Karpas-422 (cell line): ENCODE data around the gene POU5F2. TPM values are rescaled to one million over a fixed set of nuclear protein-coding genes. Genes with fewer than 3 reads are reported as not detected.

Source experiments
- DNase-seq: peaks from one replicate; pipeline ENCODE4 v3.0.0-alpha.2; 2015
- H2AFZ ChIP-seq: fragments of 200-600 bp; sonication (generic); 2 replicates; pipeline ENCODE4 v1.6.1; 2014; ENCODE audit warnings: antibody characterized with exemption, low read length, mixed read lengths
- H3K27ac ChIP-seq: fragments of 200-600 bp; sonication (generic); 2 replicates; pipeline ENCODE4 v1.5.1; 2014; ENCODE audit warnings: mild to moderate bottlenecking, low read length, moderate library complexity
- H3K27me3 ChIP-seq: fragments of 200-600 bp; sonication (generic); 2 replicates; pipeline ENCODE4 v1.6.1; 2014; ENCODE audit warnings: low read length, mixed read lengths
- H3K36me3 ChIP-seq: fragments of 200-600 bp; sonication (generic); 2 replicates; pipeline ENCODE4 v1.6.1; 2014; ENCODE audit warnings: low read length, mixed read lengths; ENCODE audit not compliant: insufficient read depth
- H3K4me1 ChIP-seq: fragments of 200-600 bp; sonication (generic); 2 replicates; pipeline ENCODE4 v1.6.1; 2014; ENCODE audit warnings: mild to moderate bottlenecking, low read length, mixed read lengths
- H3K4me2 ChIP-seq: fragments of 200-600 bp; sonication (generic); 2 replicates; pipeline ENCODE4 v1.6.1; 2014; ENCODE audit warnings: low read length, low read depth, mild to moderate bottlenecking; ENCODE audit not compliant: poor library complexity, severe bottlenecking
- H3K4me3 ChIP-seq: fragments of 200-600 bp; sonication (generic); 2 replicates; pipeline ENCODE4 v1.5.1; 2014; ENCODE audit warnings: mild to moderate bottlenecking, antibody characterized with exemption, low read length, mixed read lengths
- H3K79me2 ChIP-seq: fragments of 200-600 bp; sonication (generic); 2 replicates; pipeline ENCODE4 v1.6.1; 2014; ENCODE audit warnings: mild to moderate bottlenecking, low read length, mixed read lengths
- H3K9ac ChIP-seq: fragments of 200-600 bp; sonication (generic); 2 replicates; pipeline ENCODE4 v1.6.0; 2014; ENCODE audit warnings: low read length
- H3K9me2 ChIP-seq: fragments of 200-600 bp; sonication (generic), shearing (Covaris generic); replicated peaks from 2 replicates; pipeline ENCODE4 v1.6.0; 2014; ENCODE audit warnings: mild to moderate bottlenecking, low read length, moderate library complexity; ENCODE audit not compliant: insufficient read depth
- H3K9me3 ChIP-seq: fragments of 300-700, 200-600 bp; sonication (generic); 2 replicates; pipeline ENCODE4 v1.6.1; 2014; ENCODE audit warnings: low read length, mixed read lengths
- H4K20me1 ChIP-seq: fragments of 200-600 bp; sonication (generic); 2 replicates; pipeline ENCODE4 v1.6.1; 2014; ENCODE audit warnings: mild to moderate bottlenecking, antibody characterized with exemption, low read length, low read depth; ENCODE audit not compliant: insufficient read depth
- total RNA-seq: library from RNA; depleted of rRNA; stranded (reverse); fragments of >200 nt; shearing (Covaris generic); gene quantifications from 2 replicates; pipeline ENCODE4 v1.2.3, GENCODE V29; 2014; ENCODE audit warnings: low replicate concordance

POU5F2 gene
- total RNA-seq, 1 experiment from 2014 or later: 3.3 TPM

GRCh38 chr5:93755716-93756115 is 14.3 kb upstream of the POU5F2 start:
- no peaks in the 10 kb centered on the region for H3K4me1 ChIP-seq
- H3K27ac ChIP-seq: no peak overlapping the region
- H3K9ac ChIP-seq: no peak overlapping the region
- H4K20me1 ChIP-seq: no peaks in the 10 kb centered on the region
- no peak overlapping the region for H3K4me3 ChIP-seq
- H2AFZ ChIP-seq: no peak overlapping the region
- H3K4me2 ChIP-seq: no peak overlapping the region
- DNase-seq: no peak
- no peaks in the 10 kb centered on the region for H3K79me2 ChIP-seq
- H3K9me2 ChIP-seq: no peaks in the 10 kb centered on the region
- no peaks in the 10 kb centered on the region for H3K9me3 ChIP-seq
- no peaks in the 10 kb centered on the region for H3K36me3 ChIP-seq
- H3K27me3 ChIP-seq: no peaks in the 10 kb centered on the region

- Histone ChIP-seq H3K27me3 (no peaks in the 10 kb centered on the region), H3K79me2 (no peaks in the 10 kb centered on the region), H3K4me3 (no peak overlapping the region), H4K20me1 (no peaks in the 10 kb centered on the region), H3K4me1 (no peaks in the 10 kb centered on the region), H3K9me2 (no peaks in the 10 kb centered on the region), H3K4me2 (no peak overlapping the region), H2AFZ (no peak overlapping the region), H3K27ac (no peak overlapping the region), H3K36me3 (no peaks in the 10 kb centered on the region), H3K9ac (no peak overlapping the region), H3K9me3 (no peaks in the 10 kb centered on the region)
- DNase-seq: no peak
These were observed 7.5 kb upstream of the POU5F2 start for GRCh38 chr5:93748875-93749397.

GRCh38 chr5:93746406-93747056 is 5.1 kb upstream of the POU5F2 start:
- Histone ChIP-seq H4K20me1 (no peaks in the 10 kb centered on the region), H3K4me1 (no peaks in the 10 kb centered on the region), H3K79me2 (no peaks in the 10 kb centered on the region), H2AFZ (no peak overlapping the region), H3K27me3 (no peaks in the 10 kb centered on the region), H3K9me3 (no peaks in the 10 kb centered on the region), H3K9ac (no peak overlapping the region), H3K9me2 (no peaks in the 10 kb centered on the region), H3K36me3 (no peaks in the 10 kb centered on the region), H3K4me2 (no peak overlapping the region), H3K4me3 (no peak overlapping the region), H3K27ac (no peak overlapping the region)
- DNase-seq: no peak

- Histone ChIP-seq H3K4me1 (no peaks in the 10 kb centered on the region), H3K36me3 (no peaks in the 10 kb centered on the region), H3K27me3 (no peaks in the 10 kb centered on the region), H3K9me3 (0 out of 2 replicates have a peak, but pooled peaks cover 3% of the 10 kb centered on the region), H3K79me2 (no peaks in the 10 kb centered on the region), H3K4me3 (no peak overlapping the region), H3K27ac (no peak overlapping the region), H3K9ac (no peak overlapping the region), H4K20me1 (no peaks in the 10 kb centered on the region), H3K9me2 (no peaks in the 10 kb centered on the region), H2AFZ (no peak overlapping the region), H3K4me2 (no peak overlapping the region)
- no peak for DNase-seq
These were observed 5.1 kb downstream of the POU5F2 start for GRCh38 chr5:93736284-93736683.

- H2AFZ ChIP-seq: no peak overlapping the region
- H3K36me3 ChIP-seq: no peaks in the 10 kb centered on the region
- no peaks in the 10 kb centered on the region for H4K20me1 ChIP-seq
- no peak overlapping the region for H3K9ac ChIP-seq
- no peak overlapping the region for H3K27ac ChIP-seq
- H3K79me2 ChIP-seq: no peaks in the 10 kb centered on the region
- no peak for DNase-seq
- 0 out of 2 replicates have a peak, but pooled peaks cover 3% of the 10 kb centered on the region for H3K9me3 ChIP-seq
- H3K4me3 ChIP-seq: no peak overlapping the region
- H3K9me2 ChIP-seq: no peaks in the 10 kb centered on the region
- no peaks in the 10 kb centered on the region for H3K27me3 ChIP-seq
- no peaks in the 10 kb centered on the region for H3K4me1 ChIP-seq
- no peak overlapping the region for H3K4me2 ChIP-seq
These were observed 6.0 kb downstream of the POU5F2 start for GRCh38 chr5:93735378-93735777.

- H3K9ac ChIP-seq: no peak overlapping the region
- DNase-seq: no peak
- H2AFZ ChIP-seq: no peak overlapping the region
These were observed 9.4 kb downstream of the POU5F2 start for GRCh38 chr5:93731987-93732386.

GRCh38 chr5:93726595-93726994 is 14.8 kb downstream of the POU5F2 start:
- no peaks in the 10 kb centered on the region for H4K20me1 ChIP-seq
- no peak overlapping the region for H3K4me3 ChIP-seq
- H2AFZ ChIP-seq: no peak overlapping the region
- H3K36me3 ChIP-seq: no peaks in the 10 kb centered on the region
- no peaks in the 10 kb centered on the region for H3K79me2 ChIP-seq
- DNase-seq: no peak
- H3K27ac ChIP-seq: no peak overlapping the region
- no peaks in the 10 kb centered on the region for H3K9me3 ChIP-seq
- H3K9me2 ChIP-seq: no peaks in the 10 kb centered on the region
- H3K27me3 ChIP-seq: no peaks in the 10 kb centered on the region
- H3K4me2 ChIP-seq: no peak overlapping the region
- no peaks in the 10 kb centered on the region for H3K4me1 ChIP-seq
- H3K9ac ChIP-seq: no peak overlapping the region

More at GRCh38 chr5:93731987-93732386, 9.4 kb downstream of the POU5F2 start:
- Histone ChIP-seq H3K9me2 (no peaks in the 10 kb centered on the region), H3K4me2 (no peak overlapping the region), H3K4me1 (no peaks in the 10 kb centered on the region), H3K27ac (no peak overlapping the region), H3K4me3 (no peak overlapping the region), H3K9me3 (no peaks in the 10 kb centered on the region), H3K79me2 (no peaks in the 10 kb centered on the region), H3K36me3 (no peaks in the 10 kb centered on the region), H3K27me3 (no peaks in the 10 kb centered on the region), H4K20me1 (no peaks in the 10 kb centered on the region)

GRCh38 chr5:93724791-93725190 is 16.6 kb downstream of the POU5F2 start:
- no peak overlapping the region for H3K27ac ChIP-seq
- DNase-seq: no peak
- no peak overlapping the region for H3K4me2 ChIP-seq
- no peaks in the 10 kb centered on the region for H3K27me3 ChIP-seq
- H3K9me2 ChIP-seq: no peaks in the 10 kb centered on the region
- no peaks in the 10 kb centered on the region for H3K79me2 ChIP-seq
- no peak overlapping the region for H3K4me3 ChIP-seq
- H3K9ac ChIP-seq: no peak overlapping the region
- no peaks in the 10 kb centered on the region for H3K36me3 ChIP-seq
- no peaks in the 10 kb centered on the region for H4K20me1 ChIP-seq
- H3K9me3 ChIP-seq: no peaks in the 10 kb centered on the region
- no peak overlapping the region for H2AFZ ChIP-seq
- H3K4me1 ChIP-seq: no peaks in the 10 kb centered on the region
